ENCODE measurements around the gene CWC25.

Gene CWC25

DNA sequence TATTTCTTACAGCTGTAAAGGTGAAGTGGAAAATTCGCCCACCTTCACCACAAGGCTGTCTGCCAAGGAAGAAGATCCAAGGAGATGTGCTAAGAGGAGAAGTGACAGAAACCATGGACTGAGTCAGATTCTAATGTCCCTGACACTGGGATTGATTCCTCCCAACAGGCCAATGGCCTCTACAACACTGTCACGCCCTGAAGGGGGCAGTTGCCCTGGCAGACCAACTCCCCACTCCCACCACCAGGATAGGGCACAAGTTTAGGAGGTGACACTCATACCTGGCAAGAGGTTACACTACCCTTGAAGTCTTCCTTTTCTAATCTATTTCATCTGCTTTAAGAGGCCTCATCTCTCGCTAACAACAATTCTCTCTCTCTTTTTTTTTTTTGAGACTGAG lies 41.9 kb downstream of the CWC25 start:
- DNase-seq = no peak

DNA sequence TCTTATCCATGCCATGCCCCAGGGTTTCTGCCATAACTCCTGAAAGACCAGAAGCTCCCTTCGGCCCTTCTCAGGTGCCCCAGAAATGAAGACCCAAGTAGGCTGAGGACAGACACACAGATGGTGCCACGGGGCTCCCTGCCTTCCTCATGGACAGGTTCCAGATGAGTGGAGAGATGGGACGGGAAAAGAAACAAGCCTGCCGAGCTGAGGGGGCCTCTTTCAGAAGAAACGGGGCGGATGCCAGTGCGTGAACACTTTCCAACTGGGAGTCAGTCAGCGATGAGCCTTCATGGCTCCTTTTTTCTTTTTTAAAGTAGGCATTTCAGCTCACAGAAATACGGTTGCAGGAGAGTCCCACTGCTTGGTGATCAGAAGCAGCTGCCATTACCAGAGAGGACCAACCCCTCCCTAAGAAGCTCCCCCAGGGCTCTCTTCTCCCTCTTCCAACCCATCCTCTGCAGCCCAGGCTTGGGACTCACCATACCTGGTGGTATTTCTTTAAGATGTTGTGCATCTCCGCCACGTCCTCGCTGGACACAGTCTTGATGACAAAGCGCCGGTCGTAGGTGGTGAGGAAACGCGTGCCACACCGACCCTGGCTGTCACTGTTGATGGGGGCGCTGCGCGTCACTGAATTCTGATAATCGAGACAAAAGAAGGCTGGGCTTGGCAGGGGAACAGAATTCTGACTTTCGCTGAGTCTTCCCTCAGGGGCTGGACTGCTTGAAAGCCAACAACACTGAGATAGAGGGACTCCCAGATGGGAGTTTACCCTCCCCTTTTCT lies 45.0 kb downstream of the CWC25 start:
- no peak for DNase-seq

DNA sequence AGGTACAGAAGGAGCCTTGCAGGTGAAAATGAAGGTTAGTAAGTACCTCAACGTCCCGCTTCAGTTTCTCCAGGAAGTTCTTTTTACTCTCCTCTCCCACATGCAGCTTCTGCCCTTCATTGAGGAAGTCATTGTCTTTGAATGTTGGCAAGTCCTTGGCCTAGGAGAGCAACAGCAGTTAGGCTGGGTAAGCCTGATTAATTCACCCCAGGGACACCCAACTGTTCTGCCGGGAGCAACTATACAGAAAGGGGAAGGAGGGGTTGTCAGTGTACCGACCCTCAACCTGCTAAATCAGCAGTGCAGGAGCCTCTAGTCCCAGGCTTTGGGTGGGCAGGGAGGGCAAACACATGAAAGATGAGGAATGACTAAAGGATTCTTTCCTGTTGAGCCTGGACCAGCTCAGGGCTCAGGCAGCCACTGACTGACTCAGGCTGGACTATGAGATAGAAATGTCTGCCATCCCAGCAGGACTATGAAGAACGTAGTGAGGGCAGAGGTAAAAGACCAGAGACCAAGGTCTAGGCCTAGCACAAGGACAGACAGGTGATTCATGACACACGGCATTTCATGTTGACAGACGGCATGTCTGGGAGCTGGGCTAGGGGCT lies 47.4 kb downstream of the CWC25 start:
- no peak for DNase-seq

DNA sequence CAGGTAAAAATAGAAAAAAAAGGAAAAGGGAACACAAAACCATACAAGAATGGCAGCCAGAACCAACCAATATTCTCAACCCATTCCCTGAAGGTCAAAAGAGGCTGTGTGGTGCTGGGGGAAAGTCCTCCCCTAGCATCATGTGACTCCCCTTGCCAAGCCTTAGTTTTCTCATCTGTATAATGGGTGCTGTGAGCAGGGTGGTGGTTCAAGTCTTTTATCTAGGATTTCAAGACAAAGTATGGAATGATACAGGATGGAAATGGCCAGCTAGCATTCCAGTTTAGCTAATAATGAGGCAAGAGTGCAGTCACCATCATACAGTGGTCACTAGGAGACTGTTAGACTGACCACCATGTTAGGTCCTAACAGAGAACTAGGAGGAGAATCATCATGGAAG lies 51.9 kb downstream of the CWC25 start:
- DNase-seq = no peak

DNA sequence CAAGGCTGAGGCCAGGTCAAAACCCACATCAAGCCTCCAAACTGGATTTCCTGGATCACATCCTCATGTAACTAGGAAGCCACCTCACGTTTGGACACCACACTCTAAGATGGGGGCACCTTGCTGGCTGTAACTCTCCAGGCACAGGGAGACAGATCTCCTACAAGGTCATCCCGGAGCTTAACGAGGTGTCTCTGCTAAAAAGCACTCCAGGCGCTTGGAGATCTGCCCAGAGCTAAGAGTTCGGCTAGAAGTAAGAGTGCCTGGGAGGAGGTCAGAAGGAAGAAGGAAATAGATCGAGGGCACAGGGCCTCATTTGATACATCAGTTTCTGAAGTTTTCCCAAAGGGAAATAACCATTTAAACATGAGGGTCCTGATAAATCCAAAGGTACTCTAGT lies 56.7 kb downstream of the CWC25 start:
- no peak for DNase-seq

DNA sequence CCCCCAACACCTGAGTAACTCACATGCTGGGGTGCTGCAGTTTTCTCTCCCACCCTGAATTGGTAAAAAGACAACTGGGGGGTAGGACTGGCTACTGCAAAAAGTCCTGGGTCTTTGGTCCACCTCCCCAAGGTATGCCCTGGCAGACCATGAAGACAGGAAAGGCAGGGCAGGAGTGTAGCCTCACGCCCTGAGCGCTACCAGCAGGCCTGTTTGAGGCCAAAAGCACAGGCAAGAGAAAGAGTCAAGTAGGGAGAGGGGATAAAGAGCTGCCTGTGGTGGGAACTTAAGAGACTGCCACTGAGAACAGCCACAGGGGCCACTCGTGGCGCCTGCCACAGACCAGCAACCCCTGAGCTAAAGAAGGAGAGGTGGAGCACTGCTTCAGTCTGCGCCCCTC lies 58.8 kb downstream of the CWC25 start:
- no peak for DNase-seq

DNA sequence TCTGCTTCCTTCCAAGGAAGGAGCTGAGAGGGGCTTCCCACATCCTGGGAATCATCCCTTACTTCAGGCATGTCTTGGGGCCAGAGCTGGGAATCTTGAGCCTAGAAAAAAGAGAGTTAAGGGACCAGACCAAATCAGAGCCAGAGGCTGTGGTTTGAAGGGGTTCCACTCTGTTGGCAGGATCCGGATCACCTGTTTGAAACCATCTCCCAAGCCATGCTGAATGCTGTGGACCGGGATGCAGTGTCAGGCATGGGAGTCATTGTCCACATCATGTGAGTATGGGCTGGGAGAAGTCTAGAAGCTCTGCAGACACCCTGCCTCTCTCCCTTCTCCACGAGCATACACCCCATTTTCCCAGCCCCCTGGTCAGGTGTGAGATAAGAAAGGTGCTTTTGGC lies 62.9 kb downstream of the CWC25 start:
- DNase-seq = no peak

DNA sequence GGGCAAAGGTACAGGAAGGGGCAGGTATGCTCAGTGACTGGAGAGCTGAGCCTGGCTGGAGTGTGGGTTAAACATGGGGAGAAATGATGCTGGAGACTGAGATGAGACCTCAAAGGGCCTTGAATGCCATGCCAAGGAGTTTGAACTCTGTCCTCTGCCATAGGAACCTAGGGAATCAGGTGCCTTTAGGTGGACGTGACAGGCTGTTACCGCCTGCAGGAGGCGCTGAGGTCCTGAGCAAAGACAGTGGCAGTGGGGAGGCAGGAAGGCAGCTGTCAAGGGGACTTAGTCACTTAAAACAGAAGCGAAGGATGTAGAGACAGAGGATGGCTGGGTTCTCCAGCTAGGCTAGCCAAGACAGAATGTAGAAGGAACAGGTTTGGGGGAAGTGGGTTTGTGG lies 63.5 kb downstream of the CWC25 start:
- DNase-seq = peak in 1 of 5 donors; percentile 36

DNA sequence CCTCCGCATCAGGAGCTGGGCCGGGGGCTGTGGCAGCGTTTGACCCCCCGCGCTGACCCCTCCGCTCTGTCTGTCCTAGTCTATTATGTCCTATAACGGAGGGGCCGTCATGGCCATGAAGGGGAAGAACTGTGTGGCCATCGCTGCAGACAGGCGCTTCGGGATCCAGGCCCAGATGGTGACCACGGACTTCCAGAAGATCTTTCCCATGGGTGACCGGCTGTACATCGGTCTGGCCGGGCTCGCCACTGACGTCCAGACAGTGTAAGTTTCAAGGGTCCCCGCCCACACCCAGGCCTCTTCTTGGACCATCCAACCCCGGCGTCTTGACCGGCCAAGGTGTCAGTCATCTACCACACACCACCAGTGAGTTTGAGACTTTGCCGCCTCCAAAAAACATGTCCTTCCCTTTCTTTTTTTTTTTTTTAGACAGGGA lies 72.0 kb downstream of the CWC25 start:
- DNase-seq = no peak

DNA sequence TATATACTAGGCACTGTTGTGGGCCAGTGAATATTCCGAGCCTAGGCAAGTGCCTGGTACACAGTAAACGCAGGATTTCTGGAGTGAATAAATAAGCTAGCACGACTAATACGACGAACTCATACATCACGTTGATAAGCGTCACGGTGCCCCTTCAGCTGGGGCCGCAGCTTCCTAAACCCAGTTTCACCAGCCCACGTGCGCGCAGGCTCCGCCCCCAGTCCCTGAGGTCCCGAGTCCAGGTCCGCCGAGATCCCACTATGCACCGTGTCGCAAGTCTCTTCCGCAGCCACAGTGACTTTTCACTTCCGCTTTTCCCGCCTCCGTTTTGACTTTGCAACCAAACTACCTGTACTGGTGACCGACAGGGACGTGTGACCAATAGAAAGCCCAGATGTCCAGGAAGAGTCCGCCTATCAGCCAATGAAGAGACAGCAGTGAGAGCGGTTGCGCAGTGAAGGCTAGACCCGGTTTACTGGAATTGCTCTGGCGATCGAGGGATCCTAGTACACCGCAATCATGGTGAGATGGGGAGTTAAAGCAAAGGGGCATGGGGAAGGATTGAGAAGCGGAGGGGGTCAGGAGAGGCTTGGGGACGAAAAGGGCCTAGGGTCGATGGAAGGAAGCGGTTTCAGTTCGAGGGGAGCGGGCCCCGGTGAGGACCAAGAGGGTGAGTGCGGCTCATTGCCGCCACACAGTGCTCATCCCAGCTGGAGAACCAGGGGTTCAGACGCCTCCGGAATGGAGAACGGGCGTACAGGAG lies 72.6 kb downstream of the CWC25 start, which contains the start of gene PSMB3:
PSMB3 (plus strand) TSS at position 434 of the 763 bp plus-strand sequence; CDS start at position 520, 86 bp downstream.
- DNase-seq = peak; percentile 92 to 99 (median 95)

DNA sequence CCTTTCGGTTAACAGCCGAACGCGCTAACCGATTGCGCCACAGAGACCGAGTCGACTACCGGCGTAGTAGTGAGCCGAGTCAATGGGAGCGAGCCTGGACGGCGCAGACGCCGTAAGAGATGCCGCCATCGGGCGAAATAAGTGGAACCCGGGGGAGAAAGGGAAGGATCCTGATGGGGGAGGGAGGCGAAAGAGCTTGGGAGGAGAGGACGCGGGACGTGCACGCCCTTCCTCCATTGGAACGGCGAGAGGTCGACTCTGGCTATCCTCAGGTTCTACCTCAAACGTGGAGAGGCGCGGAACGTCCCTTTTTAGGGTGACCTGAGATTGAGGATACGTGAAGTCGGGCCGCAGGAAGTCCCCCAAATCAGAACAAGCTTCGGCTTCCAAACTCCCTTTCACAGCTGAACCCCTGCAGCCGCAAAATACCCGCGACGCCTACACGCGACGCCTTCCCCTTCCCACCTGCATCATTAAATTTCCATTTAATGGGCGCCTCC lies 73.3 kb downstream of the CWC25 start:
- DNase-seq = peak; percentile 44 to 87 (median 67)

DNA sequence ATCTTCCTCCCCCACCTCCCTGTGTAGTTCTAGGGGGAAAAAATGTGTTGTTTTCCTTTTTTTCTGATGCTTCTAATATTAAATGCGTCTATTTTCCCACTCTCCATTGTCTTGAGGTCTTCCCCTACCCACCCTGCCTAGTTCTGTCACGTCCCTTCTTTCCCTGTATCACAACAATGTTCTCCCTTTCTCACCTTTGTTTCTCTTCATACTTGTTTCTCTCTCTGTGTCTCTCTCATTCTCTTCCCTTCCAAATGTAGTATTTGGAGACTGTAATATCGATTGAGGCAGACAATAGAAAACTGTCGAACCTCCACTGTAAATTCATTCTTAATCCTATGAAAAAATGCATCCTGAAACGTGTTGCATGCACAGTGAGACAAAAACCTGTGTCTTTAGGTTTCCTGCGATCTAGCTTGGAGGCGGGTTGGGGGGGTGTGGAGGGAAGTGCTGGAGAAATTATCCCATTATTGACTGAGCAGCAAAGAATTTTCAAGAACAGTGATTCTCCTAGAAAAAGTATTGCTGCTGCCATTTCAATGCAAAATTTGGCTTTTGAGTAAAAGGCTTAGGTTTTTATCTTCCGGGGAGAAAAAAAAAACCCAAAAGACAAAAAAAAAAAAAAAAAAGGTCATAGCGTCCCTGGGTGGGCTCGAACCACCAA lies 73.8 kb downstream of the CWC25 start:
- DNase-seq = no peak

All from T-helper 1 cell (primary cell).